CD1c-positive myeloid dendritic cell (primary cell): Measurements from ENCODE around the gene MTTP.

Experiments used
- DNase-seq: peaks from one replicate; pipeline ENCODE4 v3.0.0-alpha.2; 2016; ENCODE audit errors: extremely low spot score

MTTP gene

GRCh38 chr4:99670409-99671073, 95.9 kb downstream of the MTTP start:
- DNase-seq: no peak
